Measurements from ENCODE around the gene FNBP1L. TPM values are rescaled to one million over a fixed set of nuclear protein-coding genes. Genes with fewer than 3 reads are reported as not detected.

The FNBP1L gene
- total RNA-seq, 1 experiment from 2014 or later: 33.4 TPM

DNA sequence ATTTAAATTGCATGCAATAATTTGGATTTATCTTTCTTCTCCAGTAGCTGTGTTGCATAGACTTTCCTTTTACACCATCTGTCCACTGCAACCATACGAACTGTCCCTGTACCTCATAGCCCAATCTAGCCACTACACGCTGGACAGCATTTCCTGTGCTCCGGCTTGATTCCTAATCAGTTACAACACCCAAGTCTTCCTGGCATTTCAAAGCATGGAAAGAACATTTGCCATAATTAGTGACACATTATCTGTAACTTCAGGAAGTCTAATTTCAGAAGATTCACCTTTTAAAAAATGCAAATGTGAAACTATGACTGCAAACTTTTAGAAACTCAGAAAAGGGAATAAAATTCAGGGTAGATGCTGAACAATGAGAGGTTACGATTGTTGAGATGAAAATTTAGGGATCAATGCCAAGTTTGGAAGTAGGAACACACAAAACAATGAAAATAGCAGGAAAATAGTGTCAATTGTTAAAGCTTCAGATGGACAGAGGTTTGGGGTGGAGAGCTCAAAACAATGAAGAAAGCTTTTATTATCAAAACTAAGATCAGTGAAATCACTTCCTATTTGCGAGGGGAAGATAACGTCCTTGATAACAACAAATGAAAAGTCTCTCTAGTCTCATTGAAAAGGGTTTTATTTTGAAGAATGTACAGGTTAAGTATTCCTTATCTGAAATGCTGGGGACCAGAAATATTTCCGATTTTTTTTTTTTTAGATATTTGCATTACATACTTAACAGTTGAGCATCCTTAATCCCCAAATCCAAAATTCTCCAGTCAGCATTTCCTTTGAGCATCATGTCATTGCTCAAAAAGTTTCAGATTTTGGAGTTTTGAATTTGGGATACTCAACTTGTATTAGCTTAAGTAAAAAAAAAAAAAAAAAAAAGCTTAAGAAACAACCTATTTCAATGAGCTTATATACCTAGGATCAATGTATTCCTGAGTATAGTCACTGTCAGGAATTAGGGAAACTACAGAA lies 107.3 kb downstream of the FNBP1L start:
- intact Hi-C loops (cut with micrococcal nuclease; ENCODE audit: unreplicated experiment): loop anchor here (10.0 kb wide), 1 partner anchor 110 kb away; the partner anchor contains the start of gene FNBP1L
- no peak overlapping the region for H3K27ac Mint-ChIP-seq (ENCODE audit: unreplicated experiment)
- TF ChIP-seq, protein P1, sequence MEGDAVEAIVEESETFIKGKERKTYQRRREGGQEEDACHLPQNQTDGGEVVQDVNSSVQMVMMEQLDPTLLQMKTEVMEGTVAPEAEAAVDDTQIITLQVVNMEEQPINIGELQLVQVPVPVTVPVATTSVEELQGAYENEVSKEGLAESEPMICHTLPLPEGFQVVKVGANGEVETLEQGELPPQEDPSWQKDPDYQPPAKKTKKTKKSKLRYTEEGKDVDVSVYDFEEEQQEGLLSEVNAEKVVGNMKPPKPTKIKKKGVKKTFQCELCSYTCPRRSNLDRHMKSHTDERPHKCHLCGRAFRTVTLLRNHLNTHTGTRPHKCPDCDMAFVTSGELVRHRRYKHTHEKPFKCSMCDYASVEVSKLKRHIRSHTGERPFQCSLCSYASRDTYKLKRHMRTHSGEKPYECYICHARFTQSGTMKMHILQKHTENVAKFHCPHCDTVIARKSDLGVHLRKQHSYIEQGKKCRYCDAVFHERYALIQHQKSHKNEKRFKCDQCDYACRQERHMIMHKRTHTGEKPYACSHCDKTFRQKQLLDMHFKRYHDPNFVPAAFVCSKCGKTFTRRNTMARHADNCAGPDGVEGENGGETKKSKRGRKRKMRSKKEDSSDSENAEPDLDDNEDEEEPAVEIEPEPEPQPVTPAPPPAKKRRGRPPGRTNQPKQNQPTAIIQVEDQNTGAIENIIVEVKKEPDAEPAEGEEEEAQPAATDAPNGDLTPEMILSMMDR (IDR thresholded peaks at IDR 0.05; ENCODE audit: insufficient read depth in 1 of 2, low read depth in 1 of 2, low read length in 1 of 2, severe bottlenecking in 1 of 2, unreplicated experiment in 1 of 2): no peak

DNA sequence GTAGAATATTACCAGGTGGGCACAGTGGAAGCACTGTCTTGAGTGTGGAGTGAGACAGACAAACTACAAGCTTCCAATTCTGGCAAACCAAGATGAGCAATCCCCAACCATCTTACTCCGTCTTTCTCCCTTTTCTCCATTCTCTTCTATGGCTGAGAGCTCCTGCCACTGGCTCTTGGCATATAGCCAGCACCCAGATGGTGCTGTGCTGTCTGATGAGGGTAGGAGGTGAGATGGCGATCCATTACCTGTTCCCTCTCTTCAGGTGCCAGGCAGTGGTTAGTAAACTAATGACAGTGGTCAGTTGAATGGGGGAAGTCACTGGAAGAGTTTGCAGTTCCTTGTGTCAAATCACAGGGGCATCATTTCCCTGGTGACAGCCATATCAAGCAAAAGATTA lies 108.4 kb downstream of the FNBP1L start:
- Histone ChIP-seq H3K9me3 (no peaks in the 10 kb centered on the region), H3K4me1 (peaks cover 17% of the 10 kb centered on the region), H3K27me3 (replicated peaks; ENCODE audit: control insufficient read depth, insufficient read depth, low read length) (no peaks in the 10 kb centered on the region), H3K4me3 (ENCODE audit: low read depth, low read length) (no peak overlapping the region), H3K36me3 (ENCODE audit: control insufficient read depth, insufficient read depth, low read length) (no peaks in the 10 kb centered on the region)
- Mint-ChIP-seq H3K9me3 (ENCODE audit: unreplicated experiment) (no peaks in the 10 kb centered on the region), H3K4me3 (ENCODE audit: unreplicated experiment) (no peak overlapping the region), H3K27me3 (ENCODE audit: insufficient read depth, unreplicated experiment) (no peaks in the 10 kb centered on the region), H3K4me1 (ENCODE audit: low read depth, unreplicated experiment) (peaks cover 32% of the 10 kb centered on the region), H3K36me3 (ENCODE audit: insufficient read depth, unreplicated experiment) (peaks cover 46% of the 10 kb centered on the region), H3K27ac (ENCODE audit: unreplicated experiment) (no peak overlapping the region)
- ChIA-PET POLR2A (no interaction called here), CTCF (interaction anchor here (0.6 kb wide), 2 partner anchors 56 to 256 kb away, joined by 3 to 4 read pairs; no protein-coding TSS in a partner anchor)
- TF ChIP-seq, protein P1 (IDR thresholded peaks at IDR 0.05; ENCODE audit: insufficient read depth in 1 of 2, low read depth in 1 of 2, low read length in 1 of 2, severe bottlenecking in 1 of 2, unreplicated experiment in 1 of 2): no peak
- no peak for DNase-seq
- BruUV-seq (replicated peaks): no TSS peak
- intact Hi-C loops (cut with micrococcal nuclease; ENCODE audit: unreplicated experiment): loop anchor here (10.0 kb wide), 1 partner anchor 111 kb away; the partner anchor contains the start of gene FNBP1L

More for the DNA sequence above, 107.3 kb downstream of the FNBP1L start:
- peaks cover 17% of the 10 kb centered on the region for H3K4me1 ChIP-seq
- H3K36me3 ChIP-seq (ENCODE audit: control insufficient read depth, insufficient read depth, low read length): no peaks in the 10 kb centered on the region
- no peaks in the 10 kb centered on the region for H3K27me3 ChIP-seq (replicated peaks; ENCODE audit: control insufficient read depth, insufficient read depth, low read length)
- ChIA-PET POLR2A (no interaction called here), CTCF (interaction anchor here (0.6 kb wide), 2 partner anchors 57 to 257 kb away, joined by 3 to 4 read pairs; no protein-coding TSS in a partner anchor)
- H3K36me3 Mint-ChIP-seq (ENCODE audit: insufficient read depth, unreplicated experiment): peaks cover 50% of the 10 kb centered on the region
- no peak overlapping the region for H3K4me3 Mint-ChIP-seq (ENCODE audit: unreplicated experiment)
- no peaks in the 10 kb centered on the region for H3K9me3 Mint-ChIP-seq (ENCODE audit: unreplicated experiment)
- peaks cover 32% of the 10 kb centered on the region for H3K4me1 Mint-ChIP-seq (ENCODE audit: low read depth, unreplicated experiment)
- no peaks in the 10 kb centered on the region for H3K9me3 ChIP-seq
- H3K27me3 Mint-ChIP-seq (ENCODE audit: insufficient read depth, unreplicated experiment): no peaks in the 10 kb centered on the region
- H3K4me3 ChIP-seq (ENCODE audit: low read depth, low read length): no peak overlapping the region
- no TSS peak for BruUV-seq (replicated peaks)
- DNase-seq: no peak

DNA sequence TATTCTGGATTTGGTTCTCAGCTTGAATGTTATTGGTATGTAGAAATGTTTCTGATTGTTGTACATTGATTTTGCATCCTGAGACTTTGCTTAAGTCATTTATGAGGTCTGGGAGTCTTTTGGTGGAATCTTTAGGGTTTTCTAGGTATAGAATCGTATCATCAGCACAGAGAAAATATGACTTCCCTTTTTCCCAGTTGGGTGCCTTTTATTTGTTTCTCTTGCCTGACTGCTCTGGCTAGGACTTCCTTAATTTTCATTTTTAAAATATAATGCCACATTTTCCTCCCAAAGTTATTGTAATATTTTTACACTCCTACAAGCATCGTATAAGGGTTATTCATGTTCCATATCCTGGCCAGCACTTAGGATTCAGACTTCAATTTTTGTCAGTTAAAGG lies 111.1 kb downstream of the FNBP1L start:
- H3K9me3 ChIP-seq: no peaks in the 10 kb centered on the region
- no peak for DNase-seq
- intact Hi-C loops (cut with micrococcal nuclease; ENCODE audit: unreplicated experiment): loop anchor here (10.0 kb wide), 1 partner anchor 114 kb away; the partner anchor contains the start of gene FNBP1L
- ChIA-PET CTCF (no interaction called here), POLR2A (no interaction called here)
- no peak overlapping the region for H3K4me3 ChIP-seq (ENCODE audit: low read depth, low read length)
- Mint-ChIP-seq H3K36me3 (ENCODE audit: insufficient read depth, unreplicated experiment) (peaks cover 34% of the 10 kb centered on the region), H3K4me1 (ENCODE audit: low read depth, unreplicated experiment) (peaks cover 10% of the 10 kb centered on the region), H3K27me3 (ENCODE audit: insufficient read depth, unreplicated experiment) (no peaks in the 10 kb centered on the region), H3K27ac (ENCODE audit: unreplicated experiment) (no peak overlapping the region), H3K9me3 (ENCODE audit: unreplicated experiment) (no peaks in the 10 kb centered on the region), H3K4me3 (ENCODE audit: unreplicated experiment) (no peak overlapping the region)
- H3K4me1 ChIP-seq: peaks cover 12% of the 10 kb centered on the region
- no TSS peak for BruUV-seq (replicated peaks)
- TF ChIP-seq, protein P1 (IDR thresholded peaks at IDR 0.05; ENCODE audit: insufficient read depth in 1 of 2, low read depth in 1 of 2, low read length in 1 of 2, severe bottlenecking in 1 of 2, unreplicated experiment in 1 of 2): no peak
- no peaks in the 10 kb centered on the region for H3K36me3 ChIP-seq (ENCODE audit: control insufficient read depth, insufficient read depth, low read length)
- H3K27me3 ChIP-seq (replicated peaks; ENCODE audit: control insufficient read depth, insufficient read depth, low read length): no peaks in the 10 kb centered on the region

Measured in Caco-2 (cell line).